NB4 (cell line): ENCODE measurements around the gene SCPEP1.

Experiments used
- POLR2A ChIP-seq: IDR thresholded peaks from 2 replicates; pipeline ENCODE4 v1.6.1; 2011; ENCODE audit warnings: mild to moderate bottlenecking; ENCODE audit not compliant: insufficient read length; ENCODE audit errors: extremely low read depth
- TF ChIP-seq, protein P1 (sequence below): IDR thresholded peaks from one replicate; pipeline ENCODE4 v1.5.1; 2012; ENCODE audit warnings: low read depth, low read length
- TF ChIP-seq, protein P2 (sequence below): IDR thresholded peaks from 2 replicates; pipeline ENCODE4 v1.6.1; 2011; ENCODE audit warnings: low read depth, low read length

DNA sequence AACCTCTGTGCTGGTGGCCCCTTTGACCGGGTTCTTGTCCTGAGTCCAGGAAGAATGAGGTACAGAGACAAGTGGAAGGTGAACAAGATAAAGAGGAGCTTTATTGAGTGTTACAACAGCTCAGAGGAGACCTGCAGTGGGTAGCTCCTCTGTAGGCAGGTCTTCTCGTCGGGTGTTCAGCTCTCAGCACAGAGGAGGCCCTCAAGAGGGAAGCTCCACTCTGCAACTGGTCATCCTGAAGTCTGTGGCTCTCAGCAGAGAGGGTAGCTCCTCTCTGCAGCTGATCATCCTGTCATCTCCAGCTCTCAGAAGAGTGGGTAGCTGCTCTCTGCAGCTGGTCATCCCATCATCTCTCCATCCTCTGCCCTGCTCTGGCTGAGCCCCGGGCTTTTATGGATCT, 39.7 kb downstream of the SCPEP1 start:
- TF ChIP-seq, protein P1, sequence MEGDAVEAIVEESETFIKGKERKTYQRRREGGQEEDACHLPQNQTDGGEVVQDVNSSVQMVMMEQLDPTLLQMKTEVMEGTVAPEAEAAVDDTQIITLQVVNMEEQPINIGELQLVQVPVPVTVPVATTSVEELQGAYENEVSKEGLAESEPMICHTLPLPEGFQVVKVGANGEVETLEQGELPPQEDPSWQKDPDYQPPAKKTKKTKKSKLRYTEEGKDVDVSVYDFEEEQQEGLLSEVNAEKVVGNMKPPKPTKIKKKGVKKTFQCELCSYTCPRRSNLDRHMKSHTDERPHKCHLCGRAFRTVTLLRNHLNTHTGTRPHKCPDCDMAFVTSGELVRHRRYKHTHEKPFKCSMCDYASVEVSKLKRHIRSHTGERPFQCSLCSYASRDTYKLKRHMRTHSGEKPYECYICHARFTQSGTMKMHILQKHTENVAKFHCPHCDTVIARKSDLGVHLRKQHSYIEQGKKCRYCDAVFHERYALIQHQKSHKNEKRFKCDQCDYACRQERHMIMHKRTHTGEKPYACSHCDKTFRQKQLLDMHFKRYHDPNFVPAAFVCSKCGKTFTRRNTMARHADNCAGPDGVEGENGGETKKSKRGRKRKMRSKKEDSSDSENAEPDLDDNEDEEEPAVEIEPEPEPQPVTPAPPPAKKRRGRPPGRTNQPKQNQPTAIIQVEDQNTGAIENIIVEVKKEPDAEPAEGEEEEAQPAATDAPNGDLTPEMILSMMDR = no peak
- TF ChIP-seq, protein P2, sequence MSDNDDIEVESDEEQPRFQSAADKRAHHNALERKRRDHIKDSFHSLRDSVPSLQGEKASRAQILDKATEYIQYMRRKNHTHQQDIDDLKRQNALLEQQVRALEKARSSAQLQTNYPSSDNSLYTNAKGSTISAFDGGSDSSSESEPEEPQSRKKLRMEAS = no peak
- TF ChIP-seq POLR2A = no peak
